GM15510 (cell line): ENCODE results near the gene SGSH.

Experiments used
- POLR2A ChIP-seq: IDR thresholded peaks from 3 replicates; pipeline ENCODE4 v1.6.1; 2011; ENCODE audit warnings: borderline replicate concordance; ENCODE audit not compliant: insufficient read length; ENCODE audit errors: extremely low read depth

The SGSH gene

DNA sequence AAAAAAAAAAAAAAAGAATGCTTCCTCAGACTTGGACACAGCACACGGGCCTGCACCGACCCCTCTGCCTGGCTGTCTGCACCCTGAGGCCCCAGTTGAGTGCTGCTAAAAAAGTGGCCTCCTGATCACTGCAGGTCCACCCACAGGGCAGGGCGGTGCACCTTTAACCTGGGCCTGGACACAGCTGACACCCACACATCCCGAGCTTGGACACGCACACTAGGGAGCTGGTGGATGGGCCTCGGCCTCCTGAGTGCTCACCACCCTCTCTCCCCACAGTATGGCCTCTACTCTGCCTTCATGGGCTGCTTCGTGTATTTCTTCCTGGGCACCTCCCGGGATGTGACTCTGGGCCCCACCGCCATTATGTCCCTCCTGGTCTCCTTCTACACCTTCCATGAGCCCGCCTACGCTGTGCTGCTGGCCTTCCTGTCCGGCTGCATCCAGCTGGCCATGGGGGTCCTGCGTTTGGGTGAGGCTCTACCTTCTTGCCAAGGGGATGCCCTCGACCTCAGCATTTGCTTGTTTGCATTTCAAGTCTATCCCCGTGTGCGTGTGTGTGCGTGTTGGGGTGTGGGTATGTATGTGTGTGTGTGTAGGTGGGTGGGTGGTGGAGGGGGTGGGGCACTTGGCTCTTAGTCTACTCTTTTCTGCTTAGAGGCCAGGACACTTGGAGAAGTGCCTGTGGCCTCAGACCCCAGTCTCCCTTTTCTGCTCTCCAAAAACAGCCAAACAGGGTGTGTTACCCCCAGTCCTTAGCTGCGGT is 2.4 kb upstream of the SGSH start:
- no peak for TF ChIP-seq POLR2A

DNA sequence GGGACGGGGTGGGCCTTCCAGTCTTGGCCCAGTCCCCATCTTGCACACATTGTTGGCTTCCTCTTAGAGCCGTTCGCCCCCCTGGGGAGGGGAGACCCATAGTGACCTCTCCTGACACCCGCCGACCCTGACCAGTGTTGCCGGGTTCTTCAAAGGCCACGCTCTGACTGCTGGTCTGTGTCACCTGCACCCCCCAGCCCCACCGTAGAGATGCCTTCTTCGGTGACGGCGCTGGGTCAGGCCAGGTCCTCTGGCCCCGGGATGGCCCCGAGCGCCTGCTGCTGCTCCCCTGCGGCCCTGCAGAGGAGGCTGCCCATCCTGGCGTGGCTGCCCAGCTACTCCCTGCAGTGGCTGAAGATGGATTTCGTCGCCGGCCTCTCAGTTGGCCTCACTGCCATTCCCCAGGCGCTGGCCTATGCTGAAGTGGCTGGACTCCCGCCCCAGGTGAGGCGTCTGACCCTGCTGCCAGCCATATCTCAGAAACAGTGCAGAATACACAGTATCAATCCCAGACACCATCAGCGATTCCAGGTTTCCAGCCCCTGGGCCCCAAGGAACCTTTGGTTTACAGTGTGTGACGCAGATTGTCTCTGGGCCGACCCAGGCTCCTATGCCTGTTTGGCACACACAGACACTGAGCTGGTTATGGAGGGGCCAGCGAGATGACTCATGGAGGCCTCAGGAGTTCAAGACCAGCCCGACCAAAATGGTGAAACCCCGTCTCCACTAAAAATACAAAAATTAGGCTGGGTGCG is 1.4 kb upstream of the SGSH start:
- no peak for TF ChIP-seq POLR2A

DNA sequence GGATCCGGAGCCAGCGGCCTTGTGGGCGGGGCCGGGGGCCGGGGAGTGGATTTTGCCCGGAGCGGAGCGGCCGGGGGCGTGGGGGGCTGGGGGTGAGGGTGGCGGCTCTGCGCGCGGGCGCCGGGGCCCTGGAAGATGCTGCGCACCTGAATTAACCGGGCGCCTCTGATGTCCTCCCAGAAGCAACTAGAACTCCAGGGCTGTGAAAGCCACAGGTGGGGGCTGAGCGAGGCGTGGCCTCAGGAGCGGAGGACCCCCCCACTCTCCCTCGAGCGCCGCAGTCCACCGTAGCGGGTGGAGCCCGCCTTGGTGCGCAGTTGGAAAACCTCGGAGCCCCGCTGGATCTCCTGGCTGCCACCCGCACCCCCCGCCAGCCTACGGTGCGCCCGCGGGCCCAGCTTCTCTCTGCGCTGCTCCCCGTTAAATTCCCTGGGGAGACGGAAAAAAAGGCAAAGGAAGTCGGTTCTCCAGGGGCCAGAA is 643 bp upstream of the SGSH start:
- no peak for TF ChIP-seq POLR2A

DNA sequence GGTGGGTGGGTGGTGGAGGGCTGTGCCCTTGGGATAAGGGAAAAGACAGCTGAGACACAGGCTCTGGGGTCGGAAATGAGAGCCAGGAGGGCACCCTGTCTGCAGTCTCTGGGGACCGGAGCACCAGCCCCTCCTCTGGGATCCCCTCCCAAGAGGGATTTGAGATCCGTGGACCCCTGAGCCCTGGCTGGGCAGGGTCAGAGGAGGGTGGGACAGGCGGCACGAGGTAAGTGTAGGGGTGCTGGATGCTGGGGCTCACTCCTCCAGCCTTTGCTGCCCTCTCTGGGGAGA is 425 bp downstream of the SGSH start:
- no peak for TF ChIP-seq POLR2A

GRCh38 chr17:80219013-80219762 is 945 bp downstream of the SGSH start:
- TF ChIP-seq POLR2A, result no peak

DNA sequence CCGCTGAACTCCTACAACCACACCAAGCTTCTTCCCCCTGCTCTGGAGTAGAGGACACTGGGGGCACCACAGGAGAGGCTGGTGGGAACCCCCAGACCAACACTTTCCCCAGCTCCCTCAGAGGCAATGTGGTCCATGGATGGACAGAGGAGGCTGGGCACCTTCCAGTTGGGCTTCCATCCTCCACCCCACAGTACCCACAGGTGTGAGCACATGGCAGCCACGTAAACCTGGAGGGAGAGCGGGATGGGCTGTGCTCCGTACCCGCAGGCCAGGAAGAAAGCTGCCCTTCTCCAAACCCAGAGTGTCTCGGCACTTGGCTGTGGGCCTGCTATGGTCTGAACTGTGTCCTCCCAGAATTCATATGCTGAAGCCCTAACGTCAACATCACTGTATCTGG is 1.7 kb downstream of the SGSH start:
- TF ChIP-seq POLR2A, result no peak

GRCh38 chr17:80217703-80218362 is 2.3 kb downstream of the SGSH start:
- no peak for TF ChIP-seq POLR2A

GRCh38 chr17:80216473-80217456 is 3.4 kb downstream of the SGSH start:
- no peak for TF ChIP-seq POLR2A

DNA sequence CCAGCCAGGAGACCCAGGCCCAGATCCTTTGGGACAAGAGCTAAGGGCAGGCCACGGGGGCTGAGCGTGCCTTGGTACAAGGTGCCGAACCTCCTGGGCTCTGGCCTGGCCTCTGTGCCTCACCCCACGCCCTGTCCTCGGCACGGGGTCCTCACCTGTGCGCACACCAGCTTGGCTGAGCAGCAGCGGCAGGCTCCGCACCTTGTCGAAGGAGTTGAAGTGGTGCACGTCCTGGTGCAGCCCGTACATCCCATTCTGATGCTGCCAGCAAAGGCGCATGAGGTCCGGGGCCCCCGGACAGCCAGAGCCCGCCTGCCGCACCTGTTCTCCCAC is 5.3 kb downstream of the SGSH start:
- no peak for TF ChIP-seq POLR2A

- no peak for TF ChIP-seq POLR2A
Observed at GRCh38 chr17:80214012-80214877, 5.9 kb downstream of the SGSH start.

- TF ChIP-seq POLR2A, result no peak
Observed at GRCh38 chr17:80213643-80213975, 6.5 kb downstream of the SGSH start.

- TF ChIP-seq POLR2A, result no peak
Observed at GRCh38 chr17:80212962-80213642, 7.0 kb downstream of the SGSH start.

DNA sequence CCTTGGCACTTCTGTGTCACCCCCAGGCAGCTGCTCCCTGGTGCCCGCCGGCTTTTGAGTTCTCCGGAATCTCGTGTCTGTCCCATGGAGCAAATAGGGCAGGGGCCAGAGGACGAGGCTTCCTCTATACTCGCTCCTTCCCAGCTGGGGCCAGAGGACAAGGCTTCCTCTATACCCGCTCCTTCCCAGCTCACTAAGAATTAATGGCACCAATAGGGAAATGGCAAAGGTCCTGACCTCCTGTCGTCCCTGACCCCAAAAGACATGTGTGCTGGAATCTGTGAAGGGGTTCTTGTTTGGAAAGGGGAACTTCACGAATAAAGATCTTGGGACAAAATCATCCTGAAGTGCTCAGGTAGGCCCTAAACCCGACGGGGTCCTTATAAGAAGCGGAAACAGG is 7.6 kb downstream of the SGSH start:
- no peak for TF ChIP-seq POLR2A
